ENCODE results near the gene CFAP53.

CFAP53 gene

GRCh38 chr18:50192995-50193795 lies 73.1 kb downstream of the CFAP53 start:
- DNase-seq: no peak

DNA sequence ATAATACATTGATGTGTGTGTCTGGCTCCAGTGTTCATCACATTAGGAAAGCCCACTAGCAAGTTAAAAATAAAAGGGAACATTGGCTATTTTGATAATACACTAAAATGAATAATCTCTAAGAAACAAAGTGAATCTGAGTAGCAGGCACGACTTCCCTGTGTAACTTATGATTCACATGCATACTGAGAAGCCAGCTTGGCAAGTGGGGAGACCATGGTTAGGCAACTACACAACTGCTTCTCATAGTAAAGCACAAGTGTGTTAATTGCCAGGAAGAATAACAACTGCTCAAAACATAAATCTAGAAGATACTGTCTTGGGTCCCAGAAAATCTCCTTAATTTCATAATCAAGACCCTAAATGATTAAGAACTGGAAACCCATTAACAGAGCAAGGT lies 75.4 kb downstream of the CFAP53 start:
- no peak for DNase-seq

DNA sequence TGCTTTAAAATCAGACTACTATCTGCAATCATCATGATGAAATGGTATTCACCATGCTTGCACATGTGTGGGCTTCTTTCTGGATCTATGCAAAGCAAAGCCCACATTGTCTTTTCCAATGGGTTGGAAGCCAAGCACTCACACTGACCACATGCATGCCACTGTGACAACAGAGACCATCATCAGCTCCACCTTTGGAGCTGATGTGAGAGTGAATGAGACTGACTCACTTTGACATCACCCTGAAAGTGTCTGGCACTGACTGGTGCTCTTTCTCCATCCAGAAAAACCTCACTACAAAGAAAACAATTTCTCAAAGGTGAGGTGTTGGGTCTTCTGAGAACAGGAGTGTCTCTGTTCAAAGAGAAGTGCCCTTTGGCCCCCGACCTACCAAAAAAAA lies 76.1 kb downstream of the CFAP53 start:
- no peak for DNase-seq

DNA sequence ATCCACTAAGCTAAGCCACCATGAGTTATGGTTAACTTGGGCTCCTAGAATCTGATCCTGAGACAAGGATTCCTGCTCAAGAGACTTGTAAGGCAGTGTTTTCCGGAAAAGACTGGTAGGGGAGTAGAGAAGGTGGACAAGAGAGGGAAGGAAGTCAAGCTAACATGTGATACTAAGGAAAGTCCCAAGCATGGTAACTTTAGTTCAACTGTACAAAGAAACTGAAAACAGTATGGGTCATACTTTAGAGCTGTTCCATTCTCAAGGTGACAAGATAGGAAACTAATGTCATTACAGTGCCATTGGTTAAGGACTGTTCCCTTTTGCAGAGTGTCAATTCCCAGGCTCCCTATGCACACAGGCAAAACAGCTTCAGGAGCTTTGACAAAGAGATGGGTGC lies 77.1 kb downstream of the CFAP53 start:
- DNase-seq: no peak

- DNase-seq: no peak
Measured at GRCh38 chr18:50188652-50189051, 77.6 kb downstream of the CFAP53 start.

- DNase-seq: no peak
Measured at GRCh38 chr18:50187659-50188058, 78.6 kb downstream of the CFAP53 start.

DNA sequence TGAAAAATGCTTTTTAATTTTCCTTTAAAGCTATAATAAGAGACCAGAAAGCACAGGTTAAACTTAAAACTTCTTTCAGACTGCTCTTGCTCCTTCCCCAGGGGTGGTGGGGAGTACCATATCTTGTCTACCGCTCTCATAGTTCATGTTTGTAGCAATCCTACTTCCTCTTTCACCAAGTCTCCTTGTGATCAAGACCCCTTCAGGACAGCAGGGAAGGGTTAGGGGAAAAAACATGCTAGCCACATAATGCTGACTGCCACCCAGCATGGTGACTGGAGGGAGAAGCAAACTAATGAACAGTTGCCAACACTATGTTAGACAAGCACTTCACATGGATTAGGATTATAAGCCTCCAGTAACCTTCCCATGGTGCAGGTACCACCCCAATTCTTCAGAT lies 79.9 kb downstream of the CFAP53 start:
- no peak for DNase-seq

DNA sequence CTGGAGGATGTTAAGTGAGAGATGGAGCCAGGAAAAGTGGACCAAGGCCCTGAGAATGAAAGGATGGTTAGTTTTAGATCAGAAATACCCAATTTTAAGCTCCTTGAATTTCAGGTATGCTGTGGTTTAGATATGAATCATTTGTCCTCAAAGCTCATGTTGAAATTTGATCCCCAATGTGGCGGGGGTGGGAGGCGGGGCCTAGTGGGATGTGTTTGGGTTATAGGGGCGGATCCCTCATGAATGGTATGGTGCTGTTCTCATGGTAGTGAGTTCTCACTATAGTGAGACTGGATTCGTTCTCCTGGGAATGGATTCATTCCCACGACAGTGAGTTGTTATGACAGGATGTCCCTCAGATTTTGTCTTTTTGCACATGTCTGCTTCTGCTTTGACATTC lies 82.7 kb downstream of the CFAP53 start:
- DNase-seq: no peak

GRCh38 chr18:50182511-50182910 lies 83.8 kb downstream of the CFAP53 start:
- DNase-seq: no peak

GRCh38 chr18:50181590-50181989 lies 84.7 kb downstream of the CFAP53 start:
- no peak for DNase-seq

- DNase-seq: no peak
Measured at GRCh38 chr18:50179465-50179864, 86.8 kb downstream of the CFAP53 start.

DNA sequence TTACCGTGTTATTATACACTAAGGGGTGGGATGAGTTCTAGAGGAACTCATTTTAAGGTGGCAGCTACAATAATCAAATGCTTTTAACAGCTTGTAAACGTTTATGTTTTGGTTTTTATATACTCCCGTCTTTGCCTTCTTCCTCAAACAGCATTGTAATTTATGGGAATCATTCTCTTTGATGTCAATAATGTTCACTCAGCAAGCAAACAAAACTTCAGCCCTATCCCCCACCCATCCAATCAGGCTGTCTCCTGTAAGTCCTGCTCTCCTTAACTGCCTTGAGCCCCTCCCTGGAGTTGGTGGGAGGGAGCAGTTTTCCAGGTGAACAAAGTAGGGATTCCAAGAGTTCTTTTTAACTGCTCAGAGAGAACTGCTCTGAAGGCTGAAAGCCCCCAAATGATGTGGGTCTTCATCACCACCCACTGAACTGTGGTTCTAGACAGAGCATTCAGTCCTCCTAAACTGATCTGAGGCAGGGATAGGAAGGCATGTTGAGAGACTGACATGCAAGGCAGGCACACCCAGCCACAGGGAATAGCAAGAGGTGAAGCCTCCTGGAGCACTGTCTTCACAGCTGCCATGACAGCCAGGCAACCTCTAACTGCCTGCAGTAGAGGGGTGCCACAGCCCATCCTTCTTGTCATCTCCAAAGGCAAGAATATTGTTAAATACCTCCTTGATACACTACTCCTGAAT lies 88.9 kb downstream of the CFAP53 start:
- DNase-seq: no peak

Measured in stimulated activated CD4-positive, alpha-beta T cell treated with anti-CD3 and anti-CD28 coated beads, Interleukin-4, amount 100 ng/mL, for 4 hours (primary cell).